ENCODE measurements around the gene IQUB.

Gene IQUB

DNA sequence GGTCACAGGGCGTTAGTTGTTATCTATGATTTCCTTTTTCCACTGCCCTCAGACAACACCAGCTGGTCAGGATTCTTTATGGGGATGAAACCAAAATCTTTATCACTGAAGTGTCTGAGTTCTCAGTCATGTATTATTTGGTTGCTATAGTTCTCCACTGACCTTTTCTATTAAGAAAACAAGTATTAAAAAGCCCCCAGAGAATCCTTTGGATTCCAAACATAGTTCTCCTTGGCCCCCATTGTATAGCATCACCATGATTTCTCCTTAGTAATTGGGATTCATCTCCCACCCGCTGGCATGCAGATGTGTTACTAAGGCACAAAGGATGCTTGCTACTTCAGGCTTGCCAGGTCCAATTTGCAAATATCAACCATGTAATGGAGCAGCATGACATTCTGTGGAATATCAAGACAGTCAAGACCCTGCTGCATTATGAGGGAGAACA lies 94.3 kb downstream of the IQUB start:
- no peak for DNase-seq (ENCODE audit: low spot score)
- TF ChIP-seq, protein P1, sequence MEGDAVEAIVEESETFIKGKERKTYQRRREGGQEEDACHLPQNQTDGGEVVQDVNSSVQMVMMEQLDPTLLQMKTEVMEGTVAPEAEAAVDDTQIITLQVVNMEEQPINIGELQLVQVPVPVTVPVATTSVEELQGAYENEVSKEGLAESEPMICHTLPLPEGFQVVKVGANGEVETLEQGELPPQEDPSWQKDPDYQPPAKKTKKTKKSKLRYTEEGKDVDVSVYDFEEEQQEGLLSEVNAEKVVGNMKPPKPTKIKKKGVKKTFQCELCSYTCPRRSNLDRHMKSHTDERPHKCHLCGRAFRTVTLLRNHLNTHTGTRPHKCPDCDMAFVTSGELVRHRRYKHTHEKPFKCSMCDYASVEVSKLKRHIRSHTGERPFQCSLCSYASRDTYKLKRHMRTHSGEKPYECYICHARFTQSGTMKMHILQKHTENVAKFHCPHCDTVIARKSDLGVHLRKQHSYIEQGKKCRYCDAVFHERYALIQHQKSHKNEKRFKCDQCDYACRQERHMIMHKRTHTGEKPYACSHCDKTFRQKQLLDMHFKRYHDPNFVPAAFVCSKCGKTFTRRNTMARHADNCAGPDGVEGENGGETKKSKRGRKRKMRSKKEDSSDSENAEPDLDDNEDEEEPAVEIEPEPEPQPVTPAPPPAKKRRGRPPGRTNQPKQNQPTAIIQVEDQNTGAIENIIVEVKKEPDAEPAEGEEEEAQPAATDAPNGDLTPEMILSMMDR (IDR thresholded peaks at IDR 0.05; ENCODE audit: extremely low read depth, missing control alignments): no peak

DNA sequence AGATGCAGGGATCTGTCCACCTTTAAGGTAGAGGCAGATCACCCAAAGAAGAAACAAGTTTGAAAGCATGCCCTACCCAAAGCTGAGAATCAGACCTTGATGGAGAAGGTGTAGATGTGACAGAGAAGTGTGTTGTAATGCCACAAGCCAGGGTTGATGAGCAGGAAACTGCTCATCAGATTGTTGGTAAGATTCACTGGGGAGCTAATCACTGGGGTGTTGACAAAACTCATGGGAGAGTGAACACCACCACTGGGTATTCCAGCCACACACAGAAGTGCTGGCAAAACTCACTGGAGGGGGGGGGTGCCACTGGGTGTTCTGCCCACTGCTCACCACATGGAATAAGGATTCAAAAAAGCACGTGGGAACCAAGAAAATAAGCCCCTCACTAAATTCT lies 95.2 kb downstream of the IQUB start:
- TF ChIP-seq, protein P1 (IDR thresholded peaks at IDR 0.05; ENCODE audit: extremely low read depth, missing control alignments): no peak
- no peak for DNase-seq (ENCODE audit: low spot score)

DNA sequence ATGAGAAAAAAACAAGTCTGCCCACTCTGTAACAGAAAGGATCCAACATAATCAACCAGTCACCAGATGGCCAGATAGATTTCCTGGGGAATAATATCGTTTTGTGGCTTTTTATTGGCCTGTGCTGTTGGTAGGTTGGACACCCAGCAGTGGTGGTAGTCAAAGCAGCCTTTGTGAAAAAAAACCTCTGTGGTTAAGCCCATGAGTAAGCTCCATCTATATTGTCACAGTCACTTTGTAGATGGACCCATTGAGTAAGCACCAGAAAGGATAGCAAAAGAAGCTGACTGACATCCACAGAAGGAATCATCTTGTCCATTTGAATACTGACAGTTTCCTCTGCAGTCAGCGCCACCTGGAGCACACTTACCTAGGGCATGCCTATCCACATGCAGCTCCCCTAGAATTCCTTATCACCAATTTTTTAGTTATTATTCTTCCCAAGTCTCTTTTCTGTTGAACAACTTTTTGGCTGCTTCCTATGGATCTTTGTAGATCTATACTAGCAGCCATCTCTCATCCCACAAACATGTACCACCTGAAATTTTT lies 96.9 kb downstream of the IQUB start:
- TF ChIP-seq, protein P1 (IDR thresholded peaks at IDR 0.05; ENCODE audit: extremely low read depth, missing control alignments): no peak
- no peak for DNase-seq (ENCODE audit: low spot score)

- no peak for DNase-seq (ENCODE audit: low spot score)
- TF ChIP-seq, protein P1 (IDR thresholded peaks at IDR 0.05; ENCODE audit: extremely low read depth, missing control alignments): no peak
Measured at GRCh38 chr7:123435080-123435700, 99.2 kb downstream of the IQUB start.

DNA sequence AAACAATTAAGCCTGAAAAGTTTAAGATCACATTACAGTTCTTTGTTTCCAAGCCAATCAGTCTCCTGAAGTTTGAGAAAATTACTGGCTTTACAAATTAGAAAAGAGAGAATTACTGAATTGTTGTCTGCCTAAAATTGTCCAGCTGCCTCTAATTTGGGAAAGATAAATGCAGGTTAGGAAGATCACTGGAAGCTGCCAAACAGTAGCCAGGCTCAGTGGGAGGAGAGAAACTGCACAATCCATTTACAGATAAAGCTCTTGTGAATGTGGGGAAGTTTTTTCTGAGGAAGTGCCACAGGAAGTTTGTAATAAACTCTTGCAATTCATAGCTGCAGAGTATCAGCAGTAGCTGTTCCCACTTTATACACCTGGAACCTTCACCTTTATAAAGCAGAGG lies 100.7 kb downstream of the IQUB start:
- DNase-seq (ENCODE audit: low spot score): no peak
- TF ChIP-seq, protein P1 (IDR thresholded peaks at IDR 0.05; ENCODE audit: extremely low read depth, missing control alignments): no peak

GRCh38 chr7:123432601-123433000 lies 101.8 kb downstream of the IQUB start:
- TF ChIP-seq, protein P1 (IDR thresholded peaks at IDR 0.05; ENCODE audit: extremely low read depth, missing control alignments): no peak
- no peak for DNase-seq (ENCODE audit: low spot score)

DNA sequence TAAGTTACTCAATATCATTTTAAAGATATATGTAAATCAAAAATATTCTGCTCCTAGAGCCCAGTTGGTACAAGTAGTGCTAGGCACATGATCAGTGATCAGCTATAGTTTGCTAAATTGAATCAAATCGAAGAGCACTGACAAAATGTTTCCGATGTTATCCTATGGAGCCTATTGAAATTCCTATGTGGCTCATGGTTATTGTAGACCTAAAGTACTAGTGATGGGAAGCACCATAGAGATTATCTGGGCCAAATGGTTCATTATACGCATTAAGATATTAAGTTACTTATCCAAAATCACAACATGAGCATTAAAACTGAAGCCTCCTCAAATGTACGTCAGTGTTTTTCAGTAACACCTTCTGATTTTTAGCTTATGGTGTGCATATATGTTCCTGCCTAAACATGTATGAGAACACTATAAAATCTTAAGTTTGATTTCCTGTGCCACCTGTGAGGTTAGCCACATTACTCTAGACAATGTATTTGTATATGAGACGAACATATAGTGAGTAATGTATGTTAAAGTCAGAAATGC lies 103.2 kb downstream of the IQUB start:
- no peak for DNase-seq (ENCODE audit: low spot score)
- TF ChIP-seq, protein P1 (IDR thresholded peaks at IDR 0.05; ENCODE audit: extremely low read depth, missing control alignments): no peak

All from GM20000 (cell line).